PC-3 (cell line): ENCODE data around the gene SKA2. TPM values are rescaled to one million over a fixed set of nuclear protein-coding genes. Genes with fewer than 3 reads are reported as not detected.

Experiments used
- ATAC-seq: fragments of 200-7000 bp; cut with Tn5 transposase; 2 replicates; pipeline ENCODE4 v1.9.1; 2020; ENCODE audit warnings: mild to moderate bottlenecking, moderate library complexity
- BruUV-seq: library from RNA; stranded (reverse); fragments of 400-500 nt; replicated peaks from 2 replicates; lab custom pipeline; 2021; lab: Mats Ljungman, UMichigan
- CTCF ChIA-PET: fragments of 300-600 bp; sonication (Branson Sonifier 250); formaldehyde crosslinking; loops from one replicate; lab custom pipeline; 2022; ENCODE audit warnings: antibody characterized with exemption; lab: Charles Lee
- POLR2A ChIA-PET: fragments of 300-600 bp; sonication (Branson Sonifier 250); formaldehyde crosslinking; loops from one replicate; lab custom pipeline; 2022; ENCODE audit warnings: antibody characterized with exemption; ENCODE audit not compliant: unreplicated experiment; lab: Charles Lee
- DNase-seq: peaks from one replicate; pipeline ENCODE4 v3.0.0-alpha.2; 2015
- H2AFZ ChIP-seq: fragments of 300-600 bp; sonication (generic); 2 replicates; pipeline ENCODE4 v1.6.0; 2016; ENCODE audit warnings: antibody characterized with exemption, low read length
- H3F3A ChIP-seq: fragments of 300-600 bp; sonication (generic); one replicate; pipeline ENCODE4 v1.6.0; 2017; ENCODE audit warnings: antibody characterized with exemption, low read length, control low read depth, mild to moderate bottlenecking; ENCODE audit not compliant: unreplicated experiment
- H3K27ac ChIP-seq: fragments of 300-600 bp; sonication (generic); 2 replicates; pipeline ENCODE4 v1.5.1; 2016; ENCODE audit warnings: mild to moderate bottlenecking, low read length
- H3K27me3 ChIP-seq: fragments of 300-600 bp; sonication (generic); 2 replicates; pipeline ENCODE4 v1.6.1; 2016; ENCODE audit warnings: low read length, mixed read lengths
- H3K36me3 ChIP-seq: fragments of 300-600 bp; sonication (generic); 2 replicates; pipeline ENCODE4 v1.6.1; 2016; ENCODE audit warnings: low read depth, mixed run types, low read length, mixed read lengths
- H3K4me1 ChIP-seq: fragments of 300-600 bp; sonication (generic); 2 replicates; pipeline ENCODE4 v1.5.1; 2016; ENCODE audit warnings: low read length; ENCODE audit not compliant: insufficient read depth
- H3K4me2 ChIP-seq: fragments of 300-600 bp; sonication (generic); 2 replicates; pipeline ENCODE4 v1.6.0; 2016; ENCODE audit warnings: low read length
- H3K4me3 ChIP-seq: fragments of 300-600 bp; sonication (generic); 2 replicates; pipeline ENCODE4 v1.5.1; 2016; ENCODE audit warnings: mild to moderate bottlenecking, low read length, mixed read lengths
- H3K79me2 ChIP-seq: fragments of 300-600 bp; sonication (generic); 2 replicates; pipeline ENCODE4 v1.6.1; 2017; ENCODE audit warnings: low read length, mixed read lengths
- H3K9ac ChIP-seq: fragments of 300-600 bp; sonication (generic); 2 replicates; pipeline ENCODE4 v1.6.0; 2016; ENCODE audit warnings: mild to moderate bottlenecking, low read length
- H3K9me2 ChIP-seq: fragments of 300-600 bp; sonication (generic); replicated peaks from 2 replicates; pipeline ENCODE4 v1.6.1; 2016; ENCODE audit warnings: mixed run types, low read length, mixed read lengths
- H3K9me3 ChIP-seq: fragments of 300-600 bp; sonication (generic); 2 replicates; pipeline ENCODE4 v1.6.1; 2016; ENCODE audit warnings: low read length, mixed read lengths
- H4K20me1 ChIP-seq: fragments of 300-600 bp; sonication (generic); 2 replicates; pipeline ENCODE4 v1.6.1; 2016; ENCODE audit warnings: low read length, mixed read lengths
- EZH2 ChIP-seq: fragments of 300-600 bp; sonication (generic); IDR thresholded peaks from one replicate; pipeline ENCODE4 v1.6.1; 2017; ENCODE audit warnings: antibody characterized with exemption, mild to moderate bottlenecking, low read length; ENCODE audit not compliant: unreplicated experiment
- EZH2phosphoT487 ChIP-seq: fragments of 300-600 bp; sonication (generic); IDR thresholded peaks from 2 replicates; pipeline ENCODE4 v1.6.1; 2018; ENCODE audit warnings: mild to moderate bottlenecking, antibody characterized with exemption, low read length, borderline replicate concordance
- intact Hi-C: fragments of 100-400 bp; cut with micrococcal nuclease; formaldehyde crosslinking; loops from 2 replicates; pipeline ENCODE4 v1.9.0; 2023
- total RNA-seq: library from RNA; depleted of rRNA; stranded (reverse); fragments of >200 nt; gene quantifications from 2 replicates; pipeline ENCODE4 v1.2.3, GENCODE V29; 2014
- TF ChIP-seq, protein P1 (sequence below): fragments of 300-600 bp; sonication (generic); conservative IDR thresholded peaks from 2 replicates; pipeline ENCODE4 v1.5.1; 2017; ENCODE audit warnings: antibody characterized with exemption, low read depth, mild to moderate bottlenecking, low read length

Gene SKA2
- total RNA-seq, 1 experiment from 2014 or later = 143 TPM

GRCh38 chr17:59129814-59130213 lies 25.2 kb downstream of the SKA2 start:
- H3K4me3 ChIP-seq = no peak overlapping the region
- H3F3A ChIP-seq = no peaks in the 10 kb centered on the region
- H3K36me3 ChIP-seq = peaks cover 11% of the 10 kb centered on the region; the same call in 1 of the 2 replicates
- H3K4me2 ChIP-seq = no peak overlapping the region
- no peaks in the 10 kb centered on the region for H3K27me3 ChIP-seq
- H2AFZ ChIP-seq = no peak overlapping the region
- TF ChIP-seq, protein P1, sequence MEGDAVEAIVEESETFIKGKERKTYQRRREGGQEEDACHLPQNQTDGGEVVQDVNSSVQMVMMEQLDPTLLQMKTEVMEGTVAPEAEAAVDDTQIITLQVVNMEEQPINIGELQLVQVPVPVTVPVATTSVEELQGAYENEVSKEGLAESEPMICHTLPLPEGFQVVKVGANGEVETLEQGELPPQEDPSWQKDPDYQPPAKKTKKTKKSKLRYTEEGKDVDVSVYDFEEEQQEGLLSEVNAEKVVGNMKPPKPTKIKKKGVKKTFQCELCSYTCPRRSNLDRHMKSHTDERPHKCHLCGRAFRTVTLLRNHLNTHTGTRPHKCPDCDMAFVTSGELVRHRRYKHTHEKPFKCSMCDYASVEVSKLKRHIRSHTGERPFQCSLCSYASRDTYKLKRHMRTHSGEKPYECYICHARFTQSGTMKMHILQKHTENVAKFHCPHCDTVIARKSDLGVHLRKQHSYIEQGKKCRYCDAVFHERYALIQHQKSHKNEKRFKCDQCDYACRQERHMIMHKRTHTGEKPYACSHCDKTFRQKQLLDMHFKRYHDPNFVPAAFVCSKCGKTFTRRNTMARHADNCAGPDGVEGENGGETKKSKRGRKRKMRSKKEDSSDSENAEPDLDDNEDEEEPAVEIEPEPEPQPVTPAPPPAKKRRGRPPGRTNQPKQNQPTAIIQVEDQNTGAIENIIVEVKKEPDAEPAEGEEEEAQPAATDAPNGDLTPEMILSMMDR = no peak
- TF ChIP-seq EZH2 = no peak
- no peak for TF ChIP-seq EZH2phosphoT487
- no TSS peak for BruUV-seq
- no peaks in the 10 kb centered on the region for H4K20me1 ChIP-seq
- peaks cover 40% of the 10 kb centered on the region for H3K79me2 ChIP-seq
- intact Hi-C loops = no loop called here
- no peaks in the 10 kb centered on the region for H3K4me1 ChIP-seq
- DNase-seq = no peak
- H3K9ac ChIP-seq = no peak overlapping the region
- no peak for ATAC-seq
- H3K9me3 ChIP-seq = no peaks in the 10 kb centered on the region
- H3K9me2 ChIP-seq = no peaks in the 10 kb centered on the region
- POLR2A ChIA-PET = no interaction called here
- no peak overlapping the region for H3K27ac ChIP-seq
- CTCF ChIA-PET = no interaction called here

DNA sequence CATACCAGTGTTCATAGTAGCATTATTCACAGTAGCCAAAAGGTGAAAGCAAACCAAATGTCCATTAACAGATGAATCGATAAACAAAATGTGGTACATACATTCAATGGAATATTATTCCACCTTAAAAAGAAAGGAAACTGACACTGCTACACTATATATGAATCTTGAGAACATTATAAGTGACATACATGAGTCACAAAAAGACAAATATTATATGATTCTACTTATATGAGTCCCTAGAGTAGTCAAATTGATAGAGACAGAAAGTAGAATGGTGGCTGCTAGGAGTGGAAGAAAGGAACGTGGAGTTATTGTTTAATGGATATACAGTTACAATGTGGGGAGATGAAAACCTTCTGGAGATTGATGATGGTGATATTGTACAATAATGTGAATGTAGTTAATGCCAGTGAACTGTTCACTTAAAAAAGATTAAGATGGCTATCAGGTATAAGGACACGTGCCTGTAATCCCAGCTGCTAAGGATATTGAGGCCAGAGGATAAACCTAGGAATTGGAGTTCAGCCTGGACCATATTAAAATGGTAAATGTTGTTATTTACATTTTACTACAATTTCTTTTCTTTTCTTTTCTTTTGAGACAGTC lies 28.1 kb downstream of the SKA2 start:
- Histone ChIP-seq H3K27me3 (no peaks in the 10 kb centered on the region), H3K79me2 (peaks cover 11% of the 10 kb centered on the region; the same call in 1 of the 2 replicates), H3K9me3 (no peaks in the 10 kb centered on the region), H3K4me2 (no peak overlapping the region), H3F3A (no peaks in the 10 kb centered on the region), H3K4me3 (no peak overlapping the region), H3K9me2 (no peaks in the 10 kb centered on the region), H3K36me3 (peaks cover 18% of the 10 kb centered on the region), H2AFZ (no peak overlapping the region), H3K4me1 (no peaks in the 10 kb centered on the region), H4K20me1 (no peaks in the 10 kb centered on the region), H3K9ac (no peak overlapping the region), H3K27ac (no peak overlapping the region)
- peak; percentile 67 for ATAC-seq
- ChIA-PET CTCF (no interaction called here), POLR2A (no interaction called here)
- TF ChIP-seq EZH2 = no peak
- TF ChIP-seq, protein P1 = no peak
- TF ChIP-seq EZH2phosphoT487 = no peak
- no TSS peak for BruUV-seq
- intact Hi-C loops = no loop called here
- DNase-seq = no peak

DNA sequence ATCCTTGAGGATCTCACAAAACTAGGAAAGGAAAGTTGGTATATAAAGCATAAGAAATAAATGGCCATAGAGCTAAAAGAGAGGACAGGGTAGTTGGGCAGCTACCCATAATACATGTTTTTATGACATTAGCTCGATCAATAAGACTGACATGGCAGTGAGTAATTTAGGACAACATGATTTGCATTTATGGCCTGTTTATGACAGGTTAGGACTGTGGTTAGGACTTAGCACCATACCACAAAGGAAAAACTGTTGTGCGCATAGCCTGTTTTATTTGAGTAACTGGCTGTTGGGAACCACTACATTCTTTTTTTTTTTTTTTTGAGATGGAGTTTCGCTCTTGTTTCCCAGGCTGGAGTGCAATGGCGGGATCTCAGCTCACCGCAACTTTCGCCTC lies 30.3 kb downstream of the SKA2 start:
- Histone ChIP-seq H3F3A (no peaks in the 10 kb centered on the region), H3K4me3 (no peak overlapping the region), H3K9me2 (no peaks in the 10 kb centered on the region), H3K4me2 (no peak overlapping the region), H3K9ac (no peak overlapping the region), H4K20me1 (no peaks in the 10 kb centered on the region), H3K27ac (no peak overlapping the region), H3K4me1 (no peaks in the 10 kb centered on the region), H3K27me3 (no peaks in the 10 kb centered on the region), H3K9me3 (no peaks in the 10 kb centered on the region), H3K79me2 (peaks cover 6% of the 10 kb centered on the region; the same call in 1 of the 2 replicates), H3K36me3 (peaks cover 20% of the 10 kb centered on the region), H2AFZ (no peak overlapping the region)
- POLR2A ChIA-PET = no interaction called here
- intact Hi-C loops = no loop called here
- ATAC-seq (peak; percentile 72), DNase-seq (peak; percentile 22)
- no TSS peak for BruUV-seq
- CTCF ChIA-PET = interaction anchor here (0.7 kb wide), 1 partner anchor 33 kb away, joined by 3 read pairs; no protein-coding TSS in a partner anchor
- TF ChIP-seq EZH2phosphoT487 (no peak), EZH2 (no peak)
- TF ChIP-seq, protein P1 = no peak
